ENCODE data around the gene SLC35D3. TPM values are rescaled to one million over a fixed set of nuclear protein-coding genes. Genes with fewer than 3 reads are reported as not detected.

SLC35D3 gene
- total and polyA plus RNA-seq, 10 of the 15 experiments (the other 5 are each of a cell fraction or from before 2014, with no cell fraction given) = not detected

GRCh38 chr6:136921381-136921935 is 643 bp upstream of the SLC35D3 start:
- no peaks in the 10 kb centered on the region for H3K79me2 ChIP-seq (ENCODE audit: control insufficient read depth, insufficient read depth, low read length)
- intact Hi-C loops (cut with micrococcal nuclease; ENCODE audit: unreplicated experiment) = loop anchor here (5.0 to 10.0 kb wide), 2 partner anchors 79 to 337 kb away; no protein-coding TSS in a partner anchor
- no peak for TF ChIP-seq NR2C2 (IDR thresholded peaks at IDR 0.05; ENCODE audit: borderline replicate concordance, control insufficient read depth, insufficient read length, low read depth)
- peak; percentile 63 for TF ChIP-seq HDAC6 (IDR thresholded peaks at IDR 0.05; ENCODE audit: unreplicated experiment)
- 0 out of 2 replicates have a peak, but pooled peaks have one; percentile 16 for TF ChIP-seq IKZF1 (conservative IDR thresholded peaks at IDR 0.05)
- TF ChIP-seq ZNF207 (IDR thresholded peaks at IDR 0.05; ENCODE audit: borderline replicate concordance) = no peak
- TF ChIP-seq RFX5 (IDR thresholded peaks at IDR 0.05; ENCODE audit: low read depth, low read length) = 0 out of 2 replicates have a peak, but pooled peaks have one; percentile 30
- TF ChIP-seq CREB1 (IDR thresholded peaks at IDR 0.05; ENCODE audit: low read depth) = peak; percentile 55; the same call in 1 of the 2 replicates
- DNase-seq (ENCODE audit: low read depth, low spot score) (no peak), FAIRE-seq (no peak), ATAC-seq (peak; percentile 66)
- peak overlapping the region; percentile 67 for H3K4me3 ChIP-seq
- H2AFZ ChIP-seq (ENCODE audit: control insufficient read depth, low read depth, low read length) = peak overlapping the region; percentile 37
- RAD21 ChIA-PET (ENCODE audit: unreplicated experiment) = no interaction called here
- in situ Hi-C loops (cut with MboI) = no loop called here
- no peaks in the 10 kb centered on the region for H3K36me3 ChIP-seq (ENCODE audit: control insufficient read depth in 2 of 2, insufficient read depth in 2 of 2, low read length in 1 of 2)
- CTCF ChIA-PET = interaction anchor here (0.8 kb wide), 1 partner anchor 11 kb away, joined by 3 read pairs; no protein-coding TSS in a partner anchor
- H3K4me2 ChIP-seq (ENCODE audit: control insufficient read depth, insufficient read depth) = peak overlapping the region; percentile 98
- peaks cover 16 to 28% of the 10 kb centered on the region in 2 experiments for H3K27me3 ChIP-seq (replicated peaks in 1 of 2; ENCODE audit: control insufficient read depth in 2 of 2, insufficient read depth in 2 of 2, low read length in 1 of 2)
- peaks cover 19% of the 10 kb centered on the region for H3K4me1 ChIP-seq (ENCODE audit: control insufficient read depth, insufficient read depth, low read length)
- POLR2A ChIA-PET = interaction anchor here (0.6 kb wide), 1 partner anchor 166 kb away, joined by 4 read pairs; no protein-coding TSS in a partner anchor
- no peaks in the 10 kb centered on the region for H4K20me1 ChIP-seq (ENCODE audit: control insufficient read depth, insufficient read depth)
- no peak overlapping the region for H3K27ac ChIP-seq (ENCODE audit: control insufficient read depth, insufficient read depth)
- no peaks in the 10 kb centered on the region for H3K9me3 ChIP-seq (replicated peaks; ENCODE audit: control insufficient read depth, insufficient read depth, low read length)
- BruUV-seq (replicated peaks) = no TSS peak
- WGBS (ENCODE audit: insufficient coverage, insufficient replicate concordance, low lambda C conversion rate, missing lambda C conversion rate) = 8% methylated on average over 54 of the region's 59 CpGs
- SMC1A ChIA-PET (ENCODE audit: uncharacterized antibody, unreplicated experiment) = interaction anchor here (1.2 kb wide), 1 partner anchor 89 kb away, joined by 3 read pairs; no protein-coding TSS in a partner anchor
- H3K9ac ChIP-seq (ENCODE audit: control insufficient read depth, insufficient read depth, low read length) = no peak overlapping the region; the same call in 1 of the 2 replicates

GRCh38 chr6:136922685-136923006 is 545 bp downstream of the SLC35D3 start:
- Histone ChIP-seq H3K9me3 (replicated peaks; ENCODE audit: control insufficient read depth, insufficient read depth, low read length) (no peaks in the 10 kb centered on the region), H3K4me1 (ENCODE audit: control insufficient read depth, insufficient read depth, low read length) (peaks cover 19% of the 10 kb centered on the region), H3K27me3 (replicated peaks in 1 of 2; ENCODE audit: control insufficient read depth in 2 of 2, insufficient read depth in 2 of 2, low read length in 1 of 2) (peaks cover 16 to 28% of the 10 kb centered on the region in 2 experiments), H3K4me2 (ENCODE audit: control insufficient read depth, insufficient read depth) (peak overlapping the region; percentile 98), H3K4me3 (peak overlapping the region; percentile 67; the same call in 1 of the 2 replicates), H3K79me2 (ENCODE audit: control insufficient read depth, insufficient read depth, low read length) (no peaks in the 10 kb centered on the region), H4K20me1 (ENCODE audit: control insufficient read depth, insufficient read depth) (no peaks in the 10 kb centered on the region), H3K27ac (ENCODE audit: control insufficient read depth, insufficient read depth) (no peak overlapping the region), H3K9ac (ENCODE audit: control insufficient read depth, insufficient read depth, low read length) (no peak overlapping the region), H2AFZ (ENCODE audit: control insufficient read depth, low read depth, low read length) (peak overlapping the region; percentile 30; the same call in 1 of the 2 replicates), H3K36me3 (ENCODE audit: control insufficient read depth in 2 of 2, insufficient read depth in 2 of 2, low read length in 1 of 2) (no peaks in the 10 kb centered on the region)
- WGBS (ENCODE audit: insufficient coverage, insufficient replicate concordance, low lambda C conversion rate, missing lambda C conversion rate) = 30% methylated on average over 29 of the region's 29 CpGs
- ChIA-PET CTCF (interaction anchor here (0.7 kb wide), 1 partner anchor 495 kb away, joined by 6 read pairs; no protein-coding TSS in a partner anchor), RAD21 (ENCODE audit: unreplicated experiment) (no interaction called here), POLR2A (no interaction called here), SMC1A (ENCODE audit: uncharacterized antibody, unreplicated experiment) (interaction anchor here (1.2 kb wide), 1 partner anchor 88 kb away, joined by 3 read pairs; no protein-coding TSS in a partner anchor)
- TF ChIP-seq CHD1 (IDR thresholded peaks at IDR 0.05; ENCODE audit: low read depth, low read length) (no peak), HDAC6 (IDR thresholded peaks at IDR 0.05; ENCODE audit: unreplicated experiment) (peak; percentile 28)
- BruUV-seq (replicated peaks) = no TSS peak
- FAIRE-seq (no peak), DNase-seq (ENCODE audit: low read depth, low spot score) (no peak), ATAC-seq (no peak; the same call in 2 of the 3 replicates)
- in situ Hi-C loops (cut with MboI) = no loop called here
- intact Hi-C loops (cut with micrococcal nuclease; ENCODE audit: unreplicated experiment) = loop anchor here (5.0 to 10.0 kb wide), 2 partner anchors 80 to 338 kb away; no protein-coding TSS in a partner anchor

All from GM12878 (cell line).